Heart left ventricle (tissue), 13 donors: ENCODE results near the gene CLCN1.

Experiments used
- CTCF ChIP-seq, 12 donors: fragments of 200-600 bp; sonication (generic) in 4 of 12; IDR thresholded peaks; one replicate each; pipeline versions ENCODE4 v1.5.0 to v1.8.0; 2018 to 2022; ENCODE audit warnings: antibody characterized with exemption in 12 of 12, mild to moderate bottlenecking in 5 of 12
- POLR2A ChIP-seq, 2 donors: fragments of 450-650 bp; IDR thresholded peaks; one replicate each; pipeline ENCODE4 v1.6.1; 2017; ENCODE audit warnings: antibody characterized with exemption in 2 of 2, mild to moderate bottlenecking in 2 of 2, moderate library complexity in 2 of 2
- donor health status: ischemic (EF 13 %, LVEDD 7.1; RV severe dilation, severe dysfunction).
- donor health status: DM: no; HTN: yes; CAD: no.
- donor health status: DM: no; HTN: no; CAD: no.
- donor health status: ischemic (EF 25% LVEDD 6.9; RV normal size, moderate dysfunction).
- donor health status: ischemic (EF 25% LVEDD 5.7; RV mildly dilated, moderate dysfunction).
- donor health status: ischemic (EF 35%, LVEDD 5.7; RV mildly dilated, moderate dysfunction).
- donor health status: nonischemic (EF 11% LVEDD 7.7; RV severe dilation, severe dysfunction).
- donor health status: DM: yes; HTN: yes; CAD: no.
- donor health status: PGD.
- donor health status: ischemic (EF 29% LVEDD 5.4; RV normal size, mild dysfunction).
- donor health status: nonischemic (EF 23%, LVEDD 6.1; RV moderate dilation, normal function).

GRCh38 chr7:143391462-143392404 is 75.8 kb downstream of the CLCN1 start:
- TF ChIP-seq POLR2A (IDR thresholded peaks at IDR 0.05) = peak in 1 of 2 donors; percentile 20
- TF ChIP-seq CTCF (IDR thresholded peaks at IDR 0.05) = no peak
